ENCODE data around the gene AP3S2.

The AP3S2 gene

DNA sequence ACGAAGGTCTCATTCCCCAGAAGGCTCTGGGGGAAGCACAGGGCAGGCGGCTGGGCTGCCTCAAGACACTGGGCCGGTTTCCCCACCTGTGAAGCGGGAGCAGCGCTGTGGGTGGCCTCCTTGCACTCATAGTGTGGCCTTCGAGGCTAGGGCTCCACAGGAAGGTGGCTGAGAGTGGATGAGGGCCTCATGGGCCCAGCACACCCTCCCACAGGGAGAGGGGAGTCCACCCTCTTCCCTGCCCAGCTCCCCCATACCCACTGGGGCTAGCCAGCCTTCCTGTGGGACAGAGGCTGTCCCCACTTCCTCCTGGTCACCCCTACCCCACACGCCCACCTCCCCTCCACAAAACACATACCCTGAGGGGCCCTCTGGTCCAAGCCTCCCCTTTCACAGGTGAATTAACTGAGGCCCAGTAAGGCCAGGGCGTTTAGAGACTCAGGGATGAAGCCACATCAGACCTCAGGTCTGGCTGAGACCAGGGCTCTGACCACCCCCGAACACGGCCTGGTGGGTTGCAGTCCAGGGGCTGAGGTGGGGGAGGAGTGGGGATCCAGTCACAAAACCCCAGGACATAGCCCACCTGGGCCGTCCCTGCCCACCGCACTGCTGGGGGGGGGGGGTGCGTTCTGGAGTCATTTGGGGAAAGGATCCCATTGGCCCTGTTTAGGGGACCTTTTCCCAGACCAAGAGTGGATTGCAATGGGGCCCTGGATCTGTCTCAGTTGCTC, 80.2 kb downstream of the AP3S2 start:
- TF ChIP-seq, protein P1, sequence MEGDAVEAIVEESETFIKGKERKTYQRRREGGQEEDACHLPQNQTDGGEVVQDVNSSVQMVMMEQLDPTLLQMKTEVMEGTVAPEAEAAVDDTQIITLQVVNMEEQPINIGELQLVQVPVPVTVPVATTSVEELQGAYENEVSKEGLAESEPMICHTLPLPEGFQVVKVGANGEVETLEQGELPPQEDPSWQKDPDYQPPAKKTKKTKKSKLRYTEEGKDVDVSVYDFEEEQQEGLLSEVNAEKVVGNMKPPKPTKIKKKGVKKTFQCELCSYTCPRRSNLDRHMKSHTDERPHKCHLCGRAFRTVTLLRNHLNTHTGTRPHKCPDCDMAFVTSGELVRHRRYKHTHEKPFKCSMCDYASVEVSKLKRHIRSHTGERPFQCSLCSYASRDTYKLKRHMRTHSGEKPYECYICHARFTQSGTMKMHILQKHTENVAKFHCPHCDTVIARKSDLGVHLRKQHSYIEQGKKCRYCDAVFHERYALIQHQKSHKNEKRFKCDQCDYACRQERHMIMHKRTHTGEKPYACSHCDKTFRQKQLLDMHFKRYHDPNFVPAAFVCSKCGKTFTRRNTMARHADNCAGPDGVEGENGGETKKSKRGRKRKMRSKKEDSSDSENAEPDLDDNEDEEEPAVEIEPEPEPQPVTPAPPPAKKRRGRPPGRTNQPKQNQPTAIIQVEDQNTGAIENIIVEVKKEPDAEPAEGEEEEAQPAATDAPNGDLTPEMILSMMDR (conservative IDR thresholded peaks at IDR 0.05; ENCODE audit: low read depth), result no peak
- CTCF ChIA-PET, result interaction anchor here (0.7 to 1.5 kb wide), 2 partner anchors 8 to 52 kb away, joined by 3 to 4 read pairs; no protein-coding TSS in a partner anchor
- H3K27ac ChIP-seq, result peak overlapping the region; percentile 89
- DNase-seq (ENCODE audit: low spot score), result no peak
- POLR2A ChIA-PET (ENCODE audit: low non-redundant PET), result no interaction called here

DNA sequence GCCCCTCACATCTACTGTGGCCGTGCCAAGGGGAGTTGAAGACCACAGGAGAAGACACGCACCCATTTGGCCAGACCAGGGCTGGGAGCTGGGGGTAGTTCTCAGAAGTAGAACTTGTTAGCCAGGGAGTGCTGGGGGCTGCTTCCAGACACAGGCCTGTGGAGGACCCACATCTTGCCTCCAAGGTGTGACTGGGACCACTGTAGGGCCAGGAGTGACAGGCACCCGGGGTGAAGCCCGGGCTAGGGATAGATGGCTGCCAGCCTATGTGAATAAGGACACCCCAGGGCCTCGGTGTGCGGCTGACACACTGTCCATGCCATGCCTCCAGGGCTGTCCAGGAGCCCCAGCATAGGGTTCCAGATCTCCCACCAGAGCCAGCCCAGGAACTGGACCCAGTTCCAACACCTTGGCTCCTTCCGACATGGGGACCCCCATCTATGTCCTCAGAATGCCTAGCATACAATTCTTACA, 80.9 kb downstream of the AP3S2 start:
- POLR2A ChIA-PET (ENCODE audit: low non-redundant PET), result no interaction called here
- TF ChIP-seq, protein P1 (conservative IDR thresholded peaks at IDR 0.05; ENCODE audit: low read depth), result no peak
- no peak for DNase-seq (ENCODE audit: low spot score)
- CTCF ChIA-PET, result interaction anchor here (1.5 kb wide), 1 partner anchor 52 kb away, joined by 4 read pairs; no protein-coding TSS in a partner anchor
- peak overlapping the region; percentile 89 for H3K27ac ChIP-seq

DNA sequence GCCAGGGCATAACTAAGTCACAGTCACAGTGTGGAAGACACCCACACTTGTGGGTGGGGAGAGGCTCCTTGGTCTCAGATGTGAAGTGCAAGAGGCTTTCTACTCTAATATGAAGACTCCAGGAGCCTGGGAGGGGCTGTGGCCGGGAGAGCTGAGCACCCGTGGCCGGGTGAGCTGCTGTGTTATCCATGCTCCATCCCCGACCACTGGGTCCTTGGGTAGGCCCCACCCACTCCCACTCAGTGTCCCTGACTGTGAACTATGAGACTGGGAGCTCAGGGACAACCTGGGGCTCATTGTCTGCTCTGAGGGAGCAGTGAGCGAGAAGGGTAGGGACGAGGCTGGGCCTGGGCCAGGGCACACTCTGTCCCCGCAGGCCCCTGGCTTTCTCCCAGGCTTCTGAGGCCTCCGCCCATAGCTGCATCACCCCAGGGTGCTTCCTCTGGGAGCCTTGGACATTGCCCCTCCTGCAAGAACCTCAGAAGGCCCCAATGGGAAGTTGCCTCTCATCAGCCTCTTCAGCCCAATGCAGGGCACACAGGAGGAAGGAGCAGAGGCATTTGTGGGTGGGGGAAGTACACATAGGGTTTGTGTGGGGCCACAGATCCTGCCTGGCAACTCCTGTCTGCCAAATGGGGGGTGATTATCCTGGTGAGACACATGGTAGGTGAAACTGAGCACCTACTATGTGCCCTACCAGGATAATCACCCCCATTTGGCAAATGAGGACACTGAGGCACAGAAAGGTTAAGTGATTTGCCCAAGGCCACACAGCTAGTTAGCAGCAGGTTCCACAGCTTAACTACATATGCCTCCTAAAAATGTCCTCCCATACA, 81.6 kb downstream of the AP3S2 start:
- ChIA-PET POLR2A (ENCODE audit: low non-redundant PET) (interaction anchor here (0.5 kb wide), 1 partner anchor 40 kb away, joined by 6 read pairs; no protein-coding TSS in a partner anchor), CTCF (interaction anchor here (0.7 to 1.5 kb wide), 2 partner anchors 51 to 69 kb away, joined by 3 to 4 read pairs; no protein-coding TSS in a partner anchor)
- peak overlapping the region; percentile 89 for H3K27ac ChIP-seq
- peak; percentile 68 for DNase-seq (ENCODE audit: low spot score)
- TF ChIP-seq, protein P1 (conservative IDR thresholded peaks at IDR 0.05; ENCODE audit: low read depth), result no peak

DNA sequence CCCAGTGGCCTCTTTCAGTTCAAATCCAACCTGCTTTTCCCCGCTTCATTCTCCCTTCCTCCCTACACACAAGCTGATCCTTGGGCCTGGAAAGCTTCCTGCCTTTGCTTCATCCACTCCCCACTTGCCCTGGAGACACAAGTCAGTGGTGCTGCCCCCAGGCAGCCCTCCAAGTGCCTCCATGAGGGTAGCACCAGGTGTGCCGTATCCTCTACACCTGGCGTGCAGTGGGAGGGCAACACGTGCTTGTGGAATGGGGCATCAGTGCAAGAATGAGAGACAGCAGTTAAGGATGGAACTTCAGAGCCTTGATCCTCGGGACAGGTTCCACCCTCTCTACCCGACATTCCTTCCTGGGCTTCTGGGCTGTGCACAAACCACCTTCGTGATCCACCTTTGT, 83.0 kb downstream of the AP3S2 start:
- ChIA-PET POLR2A (ENCODE audit: low non-redundant PET) (no interaction called here), CTCF (interaction anchor here (0.7 kb wide), 1 partner anchor 33 kb away, joined by 3 read pairs; no protein-coding TSS in a partner anchor)
- TF ChIP-seq, protein P1 (conservative IDR thresholded peaks at IDR 0.05; ENCODE audit: low read depth), result no peak
- no peak for DNase-seq (ENCODE audit: low spot score)
- peak overlapping the region; percentile 89 for H3K27ac ChIP-seq

DNA sequence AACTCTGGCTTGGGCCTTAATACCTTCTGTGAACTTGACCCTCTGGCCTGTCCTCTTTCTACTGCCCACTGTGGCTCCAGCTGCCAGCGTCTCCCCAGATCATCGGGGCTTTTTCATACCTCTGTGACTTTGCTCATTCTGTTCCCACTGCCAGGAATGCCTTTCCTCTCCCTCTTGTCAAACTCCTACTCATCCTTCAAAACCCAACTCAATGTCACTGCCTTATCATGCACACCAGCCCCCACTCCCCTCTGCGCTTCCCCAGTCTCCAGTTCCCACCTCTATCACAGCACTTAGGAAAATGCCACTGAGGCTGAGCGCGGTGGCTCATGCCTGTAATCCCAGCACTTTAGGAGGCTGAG, 84.0 kb downstream of the AP3S2 start:
- peak overlapping the region; percentile 89 for H3K27ac ChIP-seq
- DNase-seq (ENCODE audit: low spot score), result no peak
- TF ChIP-seq, protein P1 (conservative IDR thresholded peaks at IDR 0.05; ENCODE audit: low read depth), result no peak
- POLR2A ChIA-PET (ENCODE audit: low non-redundant PET), result no interaction called here
- CTCF ChIA-PET, result interaction anchor here (0.5 kb wide), 1 partner anchor 393 kb away, joined by 3 read pairs; no protein-coding TSS in a partner anchor

DNA sequence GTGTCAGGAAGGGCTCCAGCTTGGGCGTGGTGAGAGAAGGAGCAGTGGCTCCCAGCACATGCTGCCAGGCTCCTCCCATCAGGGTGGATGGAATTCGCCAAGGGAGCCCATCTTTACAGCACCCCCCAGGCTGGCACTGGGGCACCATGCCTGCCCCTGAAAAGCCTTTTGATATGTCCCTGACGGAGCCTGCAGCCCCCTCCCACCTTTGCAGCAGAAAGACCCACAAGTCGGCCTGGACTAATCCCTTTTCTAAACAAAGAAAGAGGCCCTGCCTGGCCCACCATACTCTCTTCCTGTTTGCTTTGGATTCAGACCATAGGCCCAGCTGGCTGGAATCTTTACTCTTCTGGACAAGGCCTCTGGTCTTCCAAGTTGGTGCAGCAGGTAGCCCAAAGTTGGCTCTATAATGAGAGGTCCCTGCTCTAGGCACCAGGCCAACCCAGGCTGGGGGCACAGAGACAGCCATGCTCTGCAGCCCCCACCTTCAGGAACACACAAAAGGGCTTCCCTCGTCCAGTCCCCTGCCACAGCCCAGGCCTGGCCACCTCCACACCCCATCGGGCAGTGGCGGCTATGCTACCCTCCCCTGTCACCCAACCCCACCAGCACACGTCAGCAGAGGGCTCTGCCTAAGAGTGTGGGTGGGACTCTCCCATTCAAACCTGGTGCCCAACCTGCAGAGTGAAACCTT, 84.6 kb downstream of the AP3S2 start:
- DNase-seq (ENCODE audit: low spot score), result no peak
- H3K27ac ChIP-seq, result peak overlapping the region; percentile 89
- TF ChIP-seq, protein P1 (conservative IDR thresholded peaks at IDR 0.05; ENCODE audit: low read depth), result no peak
- ChIA-PET CTCF (interaction anchor here (0.5 kb wide), 1 partner anchor 392 kb away, joined by 3 read pairs; no protein-coding TSS in a partner anchor), POLR2A (ENCODE audit: low non-redundant PET) (no interaction called here)
